DLD1 (cell line): ENCODE results near the gene C12orf54.
"Not testable (repeated sequence)": the region's sequence is repeated elsewhere in the genome, so short reads cannot be mapped to it uniquely, and the experiment has no call there.

Source experiments
- in situ Hi-C: cut with HindIII; loops from 2 replicates; pipeline ENCODE4 v1.10.0; 2017; ENCODE audit warnings: low sequenced_read_pairs

Gene C12orf54

DNA sequence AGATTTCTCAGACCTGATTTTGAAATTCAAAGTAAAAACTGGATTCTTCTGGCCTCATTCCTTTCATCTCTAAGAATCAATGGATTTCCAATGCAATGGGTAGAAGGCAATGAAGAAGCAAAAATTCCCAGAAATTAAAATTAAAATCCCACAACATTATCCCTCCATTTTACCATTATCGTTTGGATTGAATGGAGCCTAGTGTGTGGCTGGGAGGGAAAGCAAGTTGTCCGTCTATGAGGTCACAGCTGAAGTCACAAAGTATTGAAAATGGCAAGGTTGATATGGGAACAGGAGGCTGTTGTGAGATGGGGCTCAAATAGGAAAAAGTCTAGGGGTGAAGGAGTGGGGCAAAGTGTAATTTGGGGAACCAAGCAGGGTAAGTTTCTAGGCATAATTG lies at the start of gene C12orf54:
TSS of gene C12orf54 (plus strand) at position 301 of the 400 bp plus-strand sequence. CDS start 799 bp downstream, outside the sequence.
- in situ Hi-C loops: no loop called here

GRCh38 chr12:48434016-48434415 lies 48.3 kb upstream of the C12orf54 start:
- in situ Hi-C loops: not testable (repeated sequence)

- in situ Hi-C loops: no loop called here
Observed at GRCh38 chr12:48441069-48441468, 41.2 kb upstream of the C12orf54 start.

- in situ Hi-C loops: no loop called here
Observed at GRCh38 chr12:48442179-48442847, 40.0 kb upstream of the C12orf54 start.

- in situ Hi-C loops: no loop called here
Observed at GRCh38 chr12:48445538-48445937, 36.8 kb upstream of the C12orf54 start.

DNA sequence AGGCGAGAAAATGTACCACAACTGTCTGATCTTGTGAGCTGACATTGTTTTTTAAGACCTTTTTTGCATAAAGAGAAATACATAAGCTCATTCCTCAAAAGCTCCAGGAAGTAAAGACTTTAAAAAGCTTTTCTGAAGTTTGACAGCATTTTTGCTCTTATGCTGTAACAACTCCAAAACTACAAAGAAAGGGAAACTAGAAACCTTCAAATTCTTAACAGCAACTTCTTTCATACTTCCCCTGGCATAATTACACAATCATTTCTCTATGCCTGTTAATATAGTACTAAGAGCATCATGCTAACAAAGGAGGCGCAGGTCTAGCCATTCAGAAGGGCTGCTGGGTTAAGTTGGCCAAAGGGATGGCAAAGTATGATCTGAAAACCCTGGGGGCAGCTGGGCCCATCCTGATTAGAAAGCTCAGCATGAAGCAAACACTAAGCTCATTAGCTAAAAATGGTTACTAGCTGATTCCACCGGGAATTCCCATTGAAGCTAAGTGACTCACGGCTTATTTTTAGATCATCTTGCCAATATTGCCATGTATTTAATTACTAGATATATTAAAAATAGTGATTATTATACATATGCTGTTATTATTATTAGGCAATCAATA lies 36.0 kb upstream of the C12orf54 start:
- in situ Hi-C loops: no loop called here

DNA sequence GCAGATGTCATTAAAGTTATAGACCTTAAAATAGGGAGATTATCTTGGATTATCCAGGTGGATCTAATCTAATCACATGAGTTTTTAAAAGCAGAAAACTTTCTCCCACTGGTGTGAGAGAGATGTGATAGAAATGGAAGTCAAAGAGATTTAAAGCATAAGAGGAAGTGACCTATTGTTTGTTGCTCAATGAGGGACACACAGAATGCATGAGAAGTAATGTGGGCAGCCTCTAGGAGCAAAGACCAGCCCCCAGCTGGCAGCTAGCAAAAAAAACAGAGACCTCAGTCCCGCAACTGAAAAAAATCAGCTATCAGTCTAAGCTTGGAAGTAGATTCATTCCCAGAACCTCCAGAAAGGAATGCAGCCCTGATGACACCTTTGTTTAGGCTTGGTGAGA lies 34.5 kb upstream of the C12orf54 start:
- in situ Hi-C loops: no loop called here

DNA sequence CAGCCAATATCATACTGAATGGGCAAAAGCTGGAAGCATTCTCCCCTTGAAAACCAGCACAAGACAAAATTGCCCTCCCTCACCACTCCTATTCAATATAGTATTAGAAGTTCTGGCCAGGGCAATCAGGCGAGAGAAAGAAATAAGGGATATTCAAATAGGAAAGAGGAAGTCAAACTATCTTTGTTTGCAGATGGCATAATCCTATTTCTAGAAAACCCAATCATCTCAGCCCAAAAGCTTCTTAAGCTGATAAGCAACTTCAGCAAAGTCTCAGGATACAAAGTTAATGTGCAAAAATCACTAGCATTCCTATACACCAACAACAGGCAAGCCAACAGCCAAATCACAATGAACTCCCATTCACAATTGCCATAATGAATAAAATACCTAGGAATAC lies 30.9 kb upstream of the C12orf54 start:
- in situ Hi-C loops: no loop called here

DNA sequence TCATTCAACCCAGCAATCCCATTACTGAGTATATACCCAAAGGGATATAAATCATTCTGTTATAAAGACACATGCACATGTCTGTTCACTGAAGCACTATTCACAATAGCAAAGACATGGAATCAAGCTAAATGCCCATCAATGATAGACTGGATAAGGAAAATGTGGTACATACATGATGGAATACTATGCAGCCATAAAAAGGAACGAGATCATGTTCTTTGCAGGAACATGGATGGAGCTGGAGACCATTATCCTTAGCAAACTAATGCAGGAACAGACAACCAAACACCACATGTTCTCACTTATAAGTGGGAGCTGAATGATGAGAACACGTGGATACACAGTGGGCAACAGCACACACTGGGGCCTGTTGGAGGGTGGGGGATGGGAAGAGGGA lies 29.3 kb upstream of the C12orf54 start:
- in situ Hi-C loops: not testable (repeated sequence)

DNA sequence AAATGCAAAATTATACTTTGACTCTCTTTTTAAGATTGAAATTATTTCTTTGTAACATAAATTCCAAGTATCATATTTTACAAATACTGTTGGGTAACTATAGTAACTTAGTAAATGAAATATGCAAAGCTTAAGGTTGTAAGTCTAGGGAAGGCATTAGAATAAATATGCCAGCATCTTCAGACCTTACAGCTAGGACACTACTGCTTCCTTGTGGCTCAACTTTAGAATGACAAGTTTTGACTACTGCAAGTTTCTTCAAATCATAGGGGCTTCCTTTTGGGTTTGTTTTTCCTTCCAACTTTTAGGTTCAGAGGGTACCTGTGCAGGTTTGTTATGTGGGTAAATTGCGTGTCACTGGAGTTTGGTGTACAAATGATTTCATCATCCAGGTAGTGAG lies 27.6 kb upstream of the C12orf54 start:
- in situ Hi-C loops: no loop called here

DNA sequence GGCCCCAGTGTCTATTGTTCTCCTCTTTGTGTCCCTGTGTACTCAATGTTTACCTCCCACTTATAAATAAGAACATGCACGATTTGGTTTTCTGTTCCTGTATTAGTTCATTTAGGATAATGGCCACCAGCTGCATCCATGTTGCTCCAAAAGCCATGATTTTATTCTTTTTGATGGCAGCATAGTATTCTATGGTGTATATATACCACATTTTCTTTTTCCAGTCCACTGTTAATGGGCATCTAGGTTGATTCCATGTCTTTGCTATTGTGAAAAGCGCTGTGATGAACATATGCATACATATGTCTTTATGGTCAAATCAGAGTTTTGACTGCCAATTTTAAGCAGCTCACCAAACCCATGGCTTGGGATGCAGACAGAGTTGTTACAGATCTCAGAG lies 27.2 kb upstream of the C12orf54 start:
- in situ Hi-C loops: no loop called here

DNA sequence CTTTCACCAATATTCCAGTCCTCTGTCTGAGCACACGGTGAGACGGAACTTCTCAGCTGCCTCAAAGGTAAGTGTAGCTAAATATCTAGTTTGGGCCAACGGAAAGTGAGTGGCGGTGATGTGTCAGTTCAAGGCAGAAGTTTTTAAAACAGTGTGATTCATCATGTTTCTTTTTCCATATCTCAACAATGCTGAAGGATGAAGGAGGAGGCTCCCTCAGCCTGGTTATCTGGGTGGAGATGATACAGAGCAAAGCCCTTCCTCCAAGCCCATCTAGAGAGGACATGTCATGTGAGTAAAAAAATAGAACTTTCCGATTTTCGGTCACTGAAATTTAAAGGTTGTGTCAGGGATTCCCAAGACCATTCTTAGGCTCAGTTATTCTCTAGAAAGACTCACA lies 23.0 kb upstream of the C12orf54 start:
- in situ Hi-C loops: no loop called here

GRCh38 chr12:48469027-48469426 lies 13.3 kb upstream of the C12orf54 start:
- in situ Hi-C loops: not testable (repeated sequence)

DNA sequence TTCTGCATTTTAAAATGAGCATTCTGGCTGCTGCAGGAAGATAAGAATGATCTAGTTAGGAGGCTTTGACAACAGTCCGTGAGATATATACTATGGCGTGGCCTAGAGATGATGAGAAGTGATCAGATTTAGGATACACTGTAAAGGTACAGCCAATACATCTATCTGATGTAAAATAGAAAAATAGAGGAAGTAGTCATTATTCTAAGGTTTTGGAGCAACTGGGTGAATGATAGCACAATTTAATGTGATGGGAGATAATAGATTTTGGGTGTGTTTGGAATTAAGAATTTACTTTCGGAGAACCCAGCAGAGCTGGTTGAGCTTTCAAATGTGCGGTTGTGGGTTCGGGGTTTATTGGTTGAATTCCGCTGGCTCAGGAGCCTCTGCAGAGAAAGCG lies 10.0 kb upstream of the C12orf54 start, which contains the start of gene ANP32D:
TSS of gene ANP32D (plus strand) at position 301 of the 400 bp plus-strand sequence. CDS start 106 bp downstream, outside the sequence.
- in situ Hi-C loops: no loop called here

DNA sequence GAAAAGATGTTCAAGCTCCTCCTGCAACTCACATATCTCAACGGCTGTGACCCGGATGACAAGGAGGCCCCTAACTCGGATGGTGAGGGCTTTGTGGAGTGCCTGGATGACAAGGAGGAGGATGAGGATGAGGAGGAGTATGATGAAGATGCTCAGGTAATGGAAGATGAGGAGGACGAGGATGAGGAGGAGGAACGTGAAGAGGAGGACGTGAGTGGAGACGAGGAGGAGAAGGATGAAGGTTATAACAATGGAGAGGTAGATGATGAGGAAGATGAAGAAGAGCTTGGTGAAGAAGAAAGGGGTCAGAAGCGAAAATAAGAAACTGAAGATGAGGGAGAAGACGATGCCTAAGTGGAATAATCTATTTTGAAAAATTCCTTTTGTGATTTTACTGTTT lies 9.2 kb upstream of the C12orf54 start:
- in situ Hi-C loops: no loop called here

GRCh38 chr12:48474497-48474896 lies 7.8 kb upstream of the C12orf54 start:
- in situ Hi-C loops: not testable (repeated sequence)

DNA sequence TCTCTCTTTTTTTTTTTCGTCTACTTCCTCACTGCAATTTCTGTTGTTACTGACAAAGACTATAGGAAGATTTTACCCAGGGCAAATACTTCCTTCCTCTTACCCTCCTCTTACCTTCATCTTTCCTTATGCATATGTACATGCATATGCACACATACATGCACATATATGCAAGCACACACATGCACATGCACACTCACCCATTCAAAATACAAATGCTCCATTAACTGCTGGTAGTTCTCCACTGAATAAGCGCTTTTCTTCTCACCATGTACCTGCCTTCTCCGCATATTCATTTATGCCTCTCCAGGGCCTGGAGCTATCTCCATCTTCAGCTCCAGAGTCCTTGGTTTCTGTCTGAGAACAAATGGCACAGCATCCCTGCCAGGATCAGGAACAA lies 632 bp downstream of the C12orf54 start:
- in situ Hi-C loops: no loop called here

DNA sequence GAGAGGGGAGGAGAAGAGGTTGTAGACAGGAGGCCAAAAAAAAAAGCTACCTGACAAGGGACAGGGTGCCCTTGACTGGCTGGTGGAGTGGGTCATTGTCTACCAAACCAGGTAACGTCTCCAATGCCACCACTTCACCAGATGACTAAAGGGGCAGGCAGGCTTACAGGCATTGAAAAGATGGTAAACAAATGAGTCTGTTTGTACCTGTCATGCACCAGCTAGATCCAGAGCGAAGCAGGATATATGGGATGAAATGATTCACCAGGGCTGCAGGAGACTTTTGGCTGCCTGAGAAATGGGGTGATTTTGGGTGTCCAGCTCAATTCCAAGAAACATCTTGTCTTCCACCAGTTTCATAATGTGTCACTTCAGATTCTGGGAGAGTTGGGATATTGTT lies 4.0 kb downstream of the C12orf54 start:
- in situ Hi-C loops: no loop called here

- in situ Hi-C loops: no loop called here
Observed at GRCh38 chr12:48486679-48487078, 4.4 kb downstream of the C12orf54 start.

GRCh38 chr12:48489012-48489411 lies 6.7 kb downstream of the C12orf54 start:
- in situ Hi-C loops: no loop called here

DNA sequence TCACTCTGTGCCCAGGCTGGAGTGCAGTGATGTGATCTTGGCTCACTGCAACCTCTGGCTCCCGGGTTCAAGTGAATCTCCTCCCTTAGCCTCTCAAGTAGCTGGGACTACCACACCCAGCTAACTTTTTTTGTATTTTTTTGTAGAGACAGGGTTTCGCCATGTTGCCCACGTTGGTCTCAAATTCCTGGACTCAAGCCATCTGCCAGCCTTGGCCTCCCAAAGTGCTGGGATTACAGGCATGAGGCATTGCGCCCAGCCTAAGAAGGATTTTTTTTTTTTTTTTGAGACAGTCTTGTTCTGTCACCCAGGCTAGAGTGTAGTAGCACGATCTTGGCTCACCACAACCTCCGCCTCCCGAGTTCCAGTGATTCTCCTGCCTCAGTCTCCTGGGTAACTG lies 7.2 kb downstream of the C12orf54 start:
- in situ Hi-C loops: not testable (repeated sequence)

GRCh38 chr12:48500281-48500680 lies 18.0 kb downstream of the C12orf54 start:
- in situ Hi-C loops: not testable (repeated sequence)

- in situ Hi-C loops: not testable (repeated sequence)
Observed at GRCh38 chr12:48506836-48507235, 24.5 kb downstream of the C12orf54 start.
